SH-SY5Y (cell line): ENCODE results near the gene STEAP2.

Experiments used
- GATA2 ChIP-seq: IDR thresholded peaks from 2 replicates; pipeline ENCODE4 v1.6.1; 2011; ENCODE audit warnings: mild to moderate bottlenecking, low read depth, low read length
- GATA3 ChIP-seq: IDR thresholded peaks from 2 replicates; pipeline ENCODE4 v1.6.1; 2011; ENCODE audit warnings: low read depth, mild to moderate bottlenecking, low read length, moderate library complexity

DNA sequence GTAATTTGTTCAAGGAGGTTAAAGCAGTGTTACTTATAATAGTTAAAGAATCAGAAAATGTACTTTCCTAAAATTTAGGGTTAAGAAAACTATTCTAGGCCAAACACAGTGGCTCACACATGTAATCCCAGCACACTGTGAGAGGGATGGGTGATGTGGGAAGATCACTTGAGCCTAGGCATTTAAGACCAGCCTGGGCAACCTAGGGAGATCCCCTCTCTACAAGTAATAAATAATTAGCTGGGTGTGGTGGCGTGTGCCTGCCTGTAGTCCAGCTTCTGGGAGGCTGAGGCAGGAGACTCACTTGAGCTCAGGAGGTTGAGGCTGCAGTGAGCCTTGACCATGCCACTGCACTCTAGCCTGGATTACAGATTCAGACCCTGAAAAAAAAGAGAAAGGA, 3.6 kb upstream of the STEAP2 start:
- TF ChIP-seq GATA2 = no peak
- TF ChIP-seq GATA3 = no peak
